ENCODE data around the gene GPR135.

DNA sequence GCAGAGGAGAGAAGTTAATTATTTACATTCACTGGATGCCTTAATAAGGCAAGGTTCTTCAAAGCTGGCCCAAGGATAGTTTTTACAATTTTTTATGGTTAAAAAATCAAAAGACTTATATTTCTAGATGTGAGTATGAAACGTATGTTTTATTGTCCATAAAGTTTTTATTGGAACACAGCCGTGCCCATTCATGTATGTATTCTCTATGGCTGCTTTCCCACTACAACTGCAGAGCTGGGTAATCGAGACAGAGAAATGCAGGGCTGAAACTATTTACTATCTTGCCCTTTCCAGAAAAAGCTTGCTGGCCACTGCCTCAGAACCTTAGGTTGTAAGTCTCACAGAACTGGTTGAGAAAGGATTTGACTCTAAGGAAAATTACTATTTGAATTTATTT lies 35.6 kb upstream of the GPR135 start:
- TF ChIP-seq, protein P1, sequence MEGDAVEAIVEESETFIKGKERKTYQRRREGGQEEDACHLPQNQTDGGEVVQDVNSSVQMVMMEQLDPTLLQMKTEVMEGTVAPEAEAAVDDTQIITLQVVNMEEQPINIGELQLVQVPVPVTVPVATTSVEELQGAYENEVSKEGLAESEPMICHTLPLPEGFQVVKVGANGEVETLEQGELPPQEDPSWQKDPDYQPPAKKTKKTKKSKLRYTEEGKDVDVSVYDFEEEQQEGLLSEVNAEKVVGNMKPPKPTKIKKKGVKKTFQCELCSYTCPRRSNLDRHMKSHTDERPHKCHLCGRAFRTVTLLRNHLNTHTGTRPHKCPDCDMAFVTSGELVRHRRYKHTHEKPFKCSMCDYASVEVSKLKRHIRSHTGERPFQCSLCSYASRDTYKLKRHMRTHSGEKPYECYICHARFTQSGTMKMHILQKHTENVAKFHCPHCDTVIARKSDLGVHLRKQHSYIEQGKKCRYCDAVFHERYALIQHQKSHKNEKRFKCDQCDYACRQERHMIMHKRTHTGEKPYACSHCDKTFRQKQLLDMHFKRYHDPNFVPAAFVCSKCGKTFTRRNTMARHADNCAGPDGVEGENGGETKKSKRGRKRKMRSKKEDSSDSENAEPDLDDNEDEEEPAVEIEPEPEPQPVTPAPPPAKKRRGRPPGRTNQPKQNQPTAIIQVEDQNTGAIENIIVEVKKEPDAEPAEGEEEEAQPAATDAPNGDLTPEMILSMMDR (IDR thresholded peaks at IDR 0.05; ENCODE audit: poor library complexity, severe bottlenecking), result no peak
- TF ChIP-seq EZH2 (IDR thresholded peaks at IDR 0.05; ENCODE audit: borderline replicate concordance, insufficient read depth, low read length, poor library complexity, severe bottlenecking) (no peak), POLR2AphosphoS5 (IDR thresholded peaks at IDR 0.05) (no peak), TAF1 (IDR thresholded peaks at IDR 0.05; ENCODE audit: low read depth) (no peak), SMC3 (conservative IDR thresholded peaks at IDR 0.05; ENCODE audit: poor library complexity) (no peak), EP300 (conservative IDR thresholded peaks at IDR 0.05; ENCODE audit: poor library complexity, severe bottlenecking) (no peak), MXI1 (conservative IDR thresholded peaks at IDR 0.05; ENCODE audit: poor library complexity, severe bottlenecking) (no peak)
- TF ChIP-seq, protein P2, sequence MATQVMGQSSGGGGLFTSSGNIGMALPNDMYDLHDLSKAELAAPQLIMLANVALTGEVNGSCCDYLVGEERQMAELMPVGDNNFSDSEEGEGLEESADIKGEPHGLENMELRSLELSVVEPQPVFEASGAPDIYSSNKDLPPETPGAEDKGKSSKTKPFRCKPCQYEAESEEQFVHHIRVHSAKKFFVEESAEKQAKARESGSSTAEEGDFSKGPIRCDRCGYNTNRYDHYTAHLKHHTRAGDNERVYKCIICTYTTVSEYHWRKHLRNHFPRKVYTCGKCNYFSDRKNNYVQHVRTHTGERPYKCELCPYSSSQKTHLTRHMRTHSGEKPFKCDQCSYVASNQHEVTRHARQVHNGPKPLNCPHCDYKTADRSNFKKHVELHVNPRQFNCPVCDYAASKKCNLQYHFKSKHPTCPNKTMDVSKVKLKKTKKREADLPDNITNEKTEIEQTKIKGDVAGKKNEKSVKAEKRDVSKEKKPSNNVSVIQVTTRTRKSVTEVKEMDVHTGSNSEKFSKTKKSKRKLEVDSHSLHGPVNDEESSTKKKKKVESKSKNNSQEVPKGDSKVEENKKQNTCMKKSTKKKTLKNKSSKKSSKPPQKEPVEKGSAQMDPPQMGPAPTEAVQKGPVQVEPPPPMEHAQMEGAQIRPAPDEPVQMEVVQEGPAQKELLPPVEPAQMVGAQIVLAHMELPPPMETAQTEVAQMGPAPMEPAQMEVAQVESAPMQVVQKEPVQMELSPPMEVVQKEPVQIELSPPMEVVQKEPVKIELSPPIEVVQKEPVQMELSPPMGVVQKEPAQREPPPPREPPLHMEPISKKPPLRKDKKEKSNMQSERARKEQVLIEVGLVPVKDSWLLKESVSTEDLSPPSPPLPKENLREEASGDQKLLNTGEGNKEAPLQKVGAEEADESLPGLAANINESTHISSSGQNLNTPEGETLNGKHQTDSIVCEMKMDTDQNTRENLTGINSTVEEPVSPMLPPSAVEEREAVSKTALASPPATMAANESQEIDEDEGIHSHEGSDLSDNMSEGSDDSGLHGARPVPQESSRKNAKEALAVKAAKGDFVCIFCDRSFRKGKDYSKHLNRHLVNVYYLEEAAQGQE (IDR thresholded peaks at IDR 0.05; ENCODE audit: borderline replicate concordance), result no peak

Measured in neural cell (in vitro differentiated cells).